ENCODE results near the gene DMXL1. TPM values are rescaled to one million over a fixed set of nuclear protein-coding genes. Genes with fewer than 3 reads are reported as not detected.

The DMXL1 gene
- total RNA-seq, 1 donor from 2014 or later = 56.4 TPM

DNA sequence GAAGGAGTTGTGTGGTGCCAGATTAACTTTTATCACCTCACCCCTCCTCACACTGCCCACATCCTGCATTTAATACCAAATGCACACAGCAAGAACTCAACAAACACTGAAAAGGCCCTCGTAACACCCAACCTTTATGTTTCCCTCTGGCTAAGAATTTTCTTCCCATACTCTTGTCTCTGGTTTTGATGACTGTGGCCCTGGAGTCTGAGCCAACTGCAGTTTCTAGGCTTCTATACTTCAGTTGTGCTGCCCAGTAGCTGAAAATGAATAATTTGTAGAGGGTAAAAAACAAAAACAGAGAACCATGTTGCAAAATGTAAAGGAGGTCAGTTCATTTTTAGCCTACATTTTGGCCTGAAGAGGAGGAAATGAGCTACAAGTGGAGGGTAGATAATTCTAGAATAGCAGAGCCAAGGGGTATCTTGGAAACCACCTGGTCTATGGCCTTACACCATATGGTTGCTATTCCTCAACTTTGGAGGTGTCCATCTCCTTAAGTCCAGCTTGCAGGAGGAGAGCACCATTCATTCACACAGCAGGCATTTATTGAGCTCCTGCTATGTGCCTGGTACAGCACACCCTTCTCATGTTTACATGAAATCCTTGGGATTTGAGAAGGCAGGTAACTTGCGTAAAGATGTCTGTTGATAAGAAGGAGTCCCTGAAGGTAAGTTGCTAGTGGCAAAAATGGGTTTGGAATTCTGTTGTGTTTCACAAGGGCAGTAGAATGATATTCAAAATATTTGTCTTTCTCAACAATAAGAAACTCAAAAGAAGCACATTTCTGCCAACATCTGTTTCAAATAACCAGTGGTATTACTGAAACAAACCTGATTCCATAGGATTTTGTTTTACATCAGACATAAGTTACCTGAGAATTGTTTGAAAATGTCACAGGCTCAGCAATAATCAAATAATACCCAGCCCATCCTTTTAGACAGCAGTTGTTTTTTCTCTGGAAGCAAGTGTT, 201.2 kb downstream of the DMXL1 start:
- ATAC-seq (no peak), DNase-seq (no peak)
- intact Hi-C loops (cut with DNase I) = no loop called here
- TF ChIP-seq, protein P1, sequence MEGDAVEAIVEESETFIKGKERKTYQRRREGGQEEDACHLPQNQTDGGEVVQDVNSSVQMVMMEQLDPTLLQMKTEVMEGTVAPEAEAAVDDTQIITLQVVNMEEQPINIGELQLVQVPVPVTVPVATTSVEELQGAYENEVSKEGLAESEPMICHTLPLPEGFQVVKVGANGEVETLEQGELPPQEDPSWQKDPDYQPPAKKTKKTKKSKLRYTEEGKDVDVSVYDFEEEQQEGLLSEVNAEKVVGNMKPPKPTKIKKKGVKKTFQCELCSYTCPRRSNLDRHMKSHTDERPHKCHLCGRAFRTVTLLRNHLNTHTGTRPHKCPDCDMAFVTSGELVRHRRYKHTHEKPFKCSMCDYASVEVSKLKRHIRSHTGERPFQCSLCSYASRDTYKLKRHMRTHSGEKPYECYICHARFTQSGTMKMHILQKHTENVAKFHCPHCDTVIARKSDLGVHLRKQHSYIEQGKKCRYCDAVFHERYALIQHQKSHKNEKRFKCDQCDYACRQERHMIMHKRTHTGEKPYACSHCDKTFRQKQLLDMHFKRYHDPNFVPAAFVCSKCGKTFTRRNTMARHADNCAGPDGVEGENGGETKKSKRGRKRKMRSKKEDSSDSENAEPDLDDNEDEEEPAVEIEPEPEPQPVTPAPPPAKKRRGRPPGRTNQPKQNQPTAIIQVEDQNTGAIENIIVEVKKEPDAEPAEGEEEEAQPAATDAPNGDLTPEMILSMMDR (IDR thresholded peaks at IDR 0.05) = no peak
- H3K36me3 ChIP-seq = no peaks in the 10 kb centered on the region
- H3K4me1 ChIP-seq = peaks cover 63% of the 10 kb centered on the region
- no peaks in the 10 kb centered on the region for H3K27me3 ChIP-seq (ENCODE audit: low read depth)
- no peaks in the 10 kb centered on the region for H3K9me3 ChIP-seq
- no peak overlapping the region for H3K4me3 ChIP-seq
- no peak overlapping the region for H3K27ac ChIP-seq

DNA sequence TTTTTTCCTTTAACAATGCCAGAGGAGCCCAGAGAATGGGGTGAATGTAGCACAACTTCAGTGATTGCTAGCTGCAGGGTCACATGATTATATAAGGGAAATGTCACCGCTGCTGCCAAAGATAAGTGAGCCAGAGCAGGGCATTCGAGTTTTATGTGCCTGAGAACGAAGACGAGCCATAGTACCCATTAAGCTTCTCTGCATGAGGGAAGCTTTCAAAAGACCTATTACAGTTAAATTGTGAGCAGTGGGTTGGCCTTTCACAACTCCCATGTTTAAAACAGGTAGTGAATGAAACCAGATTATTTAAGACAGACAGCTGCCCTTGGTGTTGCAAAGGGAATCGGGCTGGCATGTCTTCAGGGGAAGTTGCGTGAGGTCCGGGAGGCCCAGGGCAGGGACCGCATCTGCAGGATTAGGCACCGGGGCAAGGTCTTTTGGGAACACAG, 202.5 kb downstream of the DMXL1 start:
- Histone ChIP-seq H3K27me3 (ENCODE audit: low read depth) (no peaks in the 10 kb centered on the region), H3K4me1 (peaks cover 63% of the 10 kb centered on the region), H3K9me3 (no peaks in the 10 kb centered on the region), H3K36me3 (no peaks in the 10 kb centered on the region), H3K27ac (peak overlapping the region; percentile 25), H3K4me3 (no peak overlapping the region)
- intact Hi-C loops (cut with DNase I) = no loop called here
- no peak for ATAC-seq
- TF ChIP-seq, protein P1 (IDR thresholded peaks at IDR 0.05) = no peak
- peak; percentile 69 for DNase-seq

DNA sequence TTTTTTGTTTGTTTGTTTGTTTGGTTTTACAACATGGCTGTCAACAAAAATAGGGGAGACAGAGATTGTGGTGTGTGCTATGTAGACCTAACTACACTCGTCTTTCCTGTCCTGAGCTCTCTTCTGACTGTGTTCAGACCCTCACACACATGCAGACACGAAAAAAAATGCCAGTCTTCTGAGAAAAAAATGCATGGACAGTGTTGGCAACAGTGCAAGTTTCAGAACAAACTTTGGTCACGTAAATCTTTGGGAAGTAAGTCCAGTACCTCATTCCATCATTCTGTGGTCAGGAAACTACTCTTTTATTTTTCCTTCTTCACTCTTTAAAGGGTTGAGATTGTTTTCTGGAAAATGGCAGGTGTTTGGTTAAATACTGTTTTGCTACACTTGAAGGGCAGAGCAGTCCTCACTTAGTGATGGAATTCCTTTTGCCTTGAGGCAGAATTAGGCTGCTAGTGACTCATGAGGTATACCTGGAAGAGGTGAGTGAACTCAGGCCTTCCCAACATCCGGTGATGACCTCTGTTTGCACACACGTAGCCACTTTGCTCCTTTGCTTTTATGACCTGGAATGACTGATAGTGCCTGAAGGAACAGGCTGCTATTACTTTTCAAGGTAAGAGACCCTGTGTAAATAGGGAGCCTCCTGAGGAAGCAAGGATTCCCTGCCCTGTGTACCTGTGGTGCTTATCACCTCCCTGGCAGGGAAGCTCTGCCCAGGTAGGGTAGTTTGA, 203.3 kb downstream of the DMXL1 start:
- intact Hi-C loops (cut with DNase I) = no loop called here
- H3K27ac ChIP-seq = peak overlapping the region; percentile 25
- no peak overlapping the region for H3K4me3 ChIP-seq
- no peaks in the 10 kb centered on the region for H3K27me3 ChIP-seq (ENCODE audit: low read depth)
- peaks cover 64% of the 10 kb centered on the region for H3K4me1 ChIP-seq
- no peaks in the 10 kb centered on the region for H3K36me3 ChIP-seq
- TF ChIP-seq, protein P1 (IDR thresholded peaks at IDR 0.05) = no peak
- no peaks in the 10 kb centered on the region for H3K9me3 ChIP-seq
- ATAC-seq (peak; percentile 48 to 53), DNase-seq (no peak)

DNA sequence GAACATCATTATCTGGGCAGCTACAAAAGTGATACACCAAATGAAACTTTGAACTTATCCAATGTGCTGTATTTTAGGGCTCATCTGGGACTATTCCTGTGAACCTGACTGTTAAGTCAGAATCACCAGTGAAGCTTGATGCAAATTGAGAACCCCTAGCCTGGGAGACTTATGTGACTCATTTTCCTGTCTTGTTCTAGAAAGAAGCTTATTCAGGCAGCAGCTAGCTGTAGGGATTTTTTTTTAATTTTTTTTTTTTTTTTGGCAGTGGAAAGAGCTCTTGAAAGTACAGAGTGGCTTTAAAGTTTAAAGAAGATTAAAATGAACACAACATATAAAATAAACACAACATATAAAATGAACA, 203.9 kb downstream of the DMXL1 start:
- peak overlapping the region; percentile 19 for H3K27ac ChIP-seq
- ATAC-seq = no peak
- H3K27me3 ChIP-seq (ENCODE audit: low read depth) = no peaks in the 10 kb centered on the region
- DNase-seq = no peak
- H3K4me3 ChIP-seq = no peak overlapping the region
- intact Hi-C loops (cut with DNase I) = no loop called here
- no peaks in the 10 kb centered on the region for H3K9me3 ChIP-seq
- peaks cover 62% of the 10 kb centered on the region for H3K4me1 ChIP-seq
- TF ChIP-seq, protein P1 (IDR thresholded peaks at IDR 0.05) = no peak
- no peaks in the 10 kb centered on the region for H3K36me3 ChIP-seq

DNA sequence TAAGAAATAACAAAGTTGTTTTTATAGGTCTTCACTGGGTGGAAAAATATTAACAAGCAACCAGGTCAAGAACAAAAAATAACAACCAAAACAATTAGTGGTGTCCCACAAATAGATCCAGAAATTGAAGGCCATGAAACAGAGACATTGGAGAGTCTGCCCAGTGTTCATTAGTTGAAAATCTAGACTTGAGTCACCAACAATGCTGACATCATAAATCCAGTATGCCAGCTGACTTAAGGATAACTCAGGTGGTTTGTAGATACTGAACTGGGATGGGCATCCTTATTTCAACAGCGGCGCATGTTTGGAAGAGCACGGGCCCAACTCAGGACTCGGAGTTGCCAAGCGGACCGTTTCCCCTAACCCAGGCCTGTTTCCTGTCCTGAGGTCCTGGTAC, 204.3 kb downstream of the DMXL1 start:
- TF ChIP-seq, protein P1 (IDR thresholded peaks at IDR 0.05) = no peak
- Histone ChIP-seq H3K27me3 (ENCODE audit: low read depth) (no peaks in the 10 kb centered on the region), H3K36me3 (no peaks in the 10 kb centered on the region), H3K27ac (peak overlapping the region; percentile 19), H3K4me3 (no peak overlapping the region), H3K9me3 (no peaks in the 10 kb centered on the region), H3K4me1 (peaks cover 58% of the 10 kb centered on the region)
- no peak for DNase-seq
- intact Hi-C loops (cut with DNase I) = no loop called here
- ATAC-seq = no peak
